GM10248 (cell line): ENCODE results near the gene ATP5F1D.

Source experiments
- CTCF ChIA-PET: fragments of 300-600 bp; sonication (Branson Sonifier 250); formaldehyde crosslinking; extraction: SDS; loops from one replicate; lab custom pipeline; 2021; ENCODE audit warnings: antibody characterized with exemption; lab: Yijun Ruan, JAX
- POLR2A ChIA-PET: fragments of 350-650 bp; sonication (Branson Sonifier 250); formaldehyde crosslinking; extraction: SDS; loops from one replicate; lab custom pipeline; 2020; ENCODE audit warnings: antibody characterized with exemption; lab: Yijun Ruan, JAX
- DNase-seq: peaks from one replicate; pipeline ENCODE4 v3.0.0; 2012; ENCODE audit errors: extremely low spot score
- CTCF ChIP-seq: IDR thresholded peaks from 2 replicates; pipeline ENCODE4 v1.5.1; 2012; ENCODE audit warnings: mild to moderate bottlenecking, low read depth; ENCODE audit errors: extremely low read depth, missing control alignments, control extremely low read depth

ATP5F1D gene

GRCh38 chr19:1226227-1226518, 15.4 kb upstream of the ATP5F1D start:
- ChIA-PET POLR2A (no interaction called here), CTCF (interaction anchor here (1.0 to 1.5 kb wide), 5 partner anchors 9 to 113 kb away, joined by 3 to 4 read pairs (median 4); partner anchors contain the start of gene ATP5F1D)
- no peak for DNase-seq
- TF ChIP-seq CTCF = no peak

- ChIA-PET POLR2A (no interaction called here), CTCF (interaction anchor here (1.0 to 1.3 kb wide), 2 partner anchors 9 to 35 kb away, joined by 3 to 4 read pairs; no protein-coding TSS in a partner anchor)
- TF ChIP-seq CTCF = no peak
Measured at GRCh38 chr19:1226522-1227303, 14.8 kb upstream of the ATP5F1D start.

GRCh38 chr19:1227304-1228054, 14.1 kb upstream of the ATP5F1D start:
- DNase-seq = no peak
- CTCF ChIA-PET = no interaction called here

More at GRCh38 chr19:1226522-1227303, 14.8 kb upstream of the ATP5F1D start:
- no peak for DNase-seq

GRCh38 chr19:1228161-1228957, 13.2 kb upstream of the ATP5F1D start:
- CTCF ChIA-PET = no interaction called here
- no peak for TF ChIP-seq CTCF
- POLR2A ChIA-PET = interaction anchor here (0.6 to 1.0 kb wide), 3 partner anchors 41 to 98 kb away, joined by 5 to 7 read pairs (median 5); partner anchors contain the start of gene CIRBP
- no peak for DNase-seq

More at GRCh38 chr19:1227304-1228054, 14.1 kb upstream of the ATP5F1D start:
- no peak for TF ChIP-seq CTCF
- POLR2A ChIA-PET = interaction anchor here (0.6 to 1.0 kb wide), 3 partner anchors 42 to 97 kb away, joined by 5 to 7 read pairs (median 5); partner anchors contain the start of gene CIRBP

- no peak for TF ChIP-seq CTCF
- DNase-seq = no peak
- POLR2A ChIA-PET = no interaction called here
- CTCF ChIA-PET = interaction anchor here (0.7 kb wide), 1 partner anchor 11 kb away, joined by 3 read pairs; no protein-coding TSS in a partner anchor
Measured at GRCh38 chr19:1229056-1229923, 12.3 kb upstream of the ATP5F1D start.
